Measurements from ENCODE around the gene PLEKHH1.

DNA sequence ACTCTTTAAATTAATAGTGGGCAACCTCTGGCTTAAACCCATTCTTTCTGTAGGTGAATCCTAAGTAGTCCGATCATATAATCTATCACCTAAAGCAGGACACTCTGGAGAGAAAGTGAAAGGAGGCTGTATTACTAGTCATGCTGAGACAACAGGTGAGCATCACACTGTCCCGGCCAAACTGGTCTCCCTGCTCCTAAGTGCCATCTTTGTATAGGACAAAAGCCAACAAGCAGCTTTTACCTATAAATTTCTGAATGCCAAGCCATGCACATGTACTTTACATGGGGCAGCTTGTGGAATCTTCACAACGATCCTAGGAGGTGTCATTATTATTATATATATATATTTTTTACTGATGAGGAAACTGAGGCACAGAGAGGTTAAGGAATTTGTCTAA lies 18.0 kb downstream of the PLEKHH1 start:
- TF ChIP-seq, protein P1, sequence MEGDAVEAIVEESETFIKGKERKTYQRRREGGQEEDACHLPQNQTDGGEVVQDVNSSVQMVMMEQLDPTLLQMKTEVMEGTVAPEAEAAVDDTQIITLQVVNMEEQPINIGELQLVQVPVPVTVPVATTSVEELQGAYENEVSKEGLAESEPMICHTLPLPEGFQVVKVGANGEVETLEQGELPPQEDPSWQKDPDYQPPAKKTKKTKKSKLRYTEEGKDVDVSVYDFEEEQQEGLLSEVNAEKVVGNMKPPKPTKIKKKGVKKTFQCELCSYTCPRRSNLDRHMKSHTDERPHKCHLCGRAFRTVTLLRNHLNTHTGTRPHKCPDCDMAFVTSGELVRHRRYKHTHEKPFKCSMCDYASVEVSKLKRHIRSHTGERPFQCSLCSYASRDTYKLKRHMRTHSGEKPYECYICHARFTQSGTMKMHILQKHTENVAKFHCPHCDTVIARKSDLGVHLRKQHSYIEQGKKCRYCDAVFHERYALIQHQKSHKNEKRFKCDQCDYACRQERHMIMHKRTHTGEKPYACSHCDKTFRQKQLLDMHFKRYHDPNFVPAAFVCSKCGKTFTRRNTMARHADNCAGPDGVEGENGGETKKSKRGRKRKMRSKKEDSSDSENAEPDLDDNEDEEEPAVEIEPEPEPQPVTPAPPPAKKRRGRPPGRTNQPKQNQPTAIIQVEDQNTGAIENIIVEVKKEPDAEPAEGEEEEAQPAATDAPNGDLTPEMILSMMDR (conservative IDR thresholded peaks at IDR 0.05 in 1 of 2, IDR thresholded peaks at IDR 0.05 in 1 of 2; ENCODE audit: low read depth in 1 of 2, low read length in 2 of 2), result no peak
- TF ChIP-seq EZH2 (IDR thresholded peaks at IDR 0.05; ENCODE audit: low read length, missing control alignments), result no peak
